ENCODE measurements around the gene ANO9.
"Not testable (repeated sequence)": the region's sequence is repeated elsewhere in the genome, so short reads cannot be mapped to it uniquely, and the experiment has no call there.

The ANO9 gene

GRCh38 chr11:419248-420005 is 22.4 kb downstream of the ANO9 start:
- Mint-ChIP-seq H3K4me3 (no peak overlapping the region), H3K27ac (no peak overlapping the region), H3K27me3 (no peaks in the 10 kb centered on the region), H3K4me1 (peaks cover 21% of the 10 kb centered on the region), H3K9me3 (no peaks in the 10 kb centered on the region), H3K36me3 (peaks cover 3% of the 10 kb centered on the region)

DNA sequence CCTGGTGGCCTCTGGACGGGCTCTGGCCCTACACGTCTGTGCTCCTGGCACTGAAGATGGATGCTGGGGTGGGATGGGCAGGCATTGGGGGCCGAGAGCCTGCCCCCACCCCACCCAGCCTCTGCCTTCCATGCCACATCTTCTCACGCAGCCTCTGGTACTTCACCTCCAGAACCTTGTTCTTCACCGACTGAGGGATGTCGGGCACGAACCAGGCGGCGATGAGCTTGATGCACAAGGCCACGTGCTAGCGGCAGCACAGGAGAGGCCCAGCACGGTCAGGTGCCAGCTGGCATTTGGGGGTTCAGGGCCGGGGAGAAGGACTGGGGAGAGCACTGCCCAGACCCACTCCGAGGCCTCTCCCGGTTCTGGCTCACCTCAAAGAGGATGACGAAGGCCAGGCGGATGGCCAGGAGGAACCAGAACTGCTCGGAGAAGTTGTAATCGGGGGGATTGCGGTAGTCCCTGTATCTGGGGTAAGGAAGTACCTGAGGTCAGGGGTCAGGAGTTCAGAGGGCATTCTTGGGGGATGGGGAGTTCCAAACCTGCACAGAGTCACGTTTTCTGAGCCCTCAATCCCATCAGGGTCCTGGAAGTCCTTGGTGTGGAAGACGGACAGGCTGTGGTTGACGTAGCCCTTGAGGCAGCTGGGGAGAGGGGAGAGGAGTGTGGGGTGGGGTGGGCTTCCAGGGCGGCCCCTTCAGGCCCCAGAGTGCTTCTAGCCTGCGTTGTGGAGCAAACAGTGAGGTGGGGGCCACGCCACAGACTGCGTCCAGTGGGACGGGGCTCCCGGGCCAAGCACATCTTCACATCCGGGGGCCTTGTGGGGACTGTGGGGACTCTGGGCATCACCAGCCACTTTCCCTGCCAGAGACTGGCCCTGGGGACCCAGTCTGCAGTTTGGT is 23.2 kb downstream of the ANO9 start:
- no peak overlapping the region for H3K4me3 Mint-ChIP-seq
- H3K9me3 Mint-ChIP-seq: no peaks in the 10 kb centered on the region
- peak overlapping the region; percentile 30 for H3K27ac Mint-ChIP-seq
- peaks cover 25% of the 10 kb centered on the region for H3K4me1 Mint-ChIP-seq
- H3K36me3 Mint-ChIP-seq: peaks cover 3% of the 10 kb centered on the region
- no peaks in the 10 kb centered on the region for H3K27me3 Mint-ChIP-seq

DNA sequence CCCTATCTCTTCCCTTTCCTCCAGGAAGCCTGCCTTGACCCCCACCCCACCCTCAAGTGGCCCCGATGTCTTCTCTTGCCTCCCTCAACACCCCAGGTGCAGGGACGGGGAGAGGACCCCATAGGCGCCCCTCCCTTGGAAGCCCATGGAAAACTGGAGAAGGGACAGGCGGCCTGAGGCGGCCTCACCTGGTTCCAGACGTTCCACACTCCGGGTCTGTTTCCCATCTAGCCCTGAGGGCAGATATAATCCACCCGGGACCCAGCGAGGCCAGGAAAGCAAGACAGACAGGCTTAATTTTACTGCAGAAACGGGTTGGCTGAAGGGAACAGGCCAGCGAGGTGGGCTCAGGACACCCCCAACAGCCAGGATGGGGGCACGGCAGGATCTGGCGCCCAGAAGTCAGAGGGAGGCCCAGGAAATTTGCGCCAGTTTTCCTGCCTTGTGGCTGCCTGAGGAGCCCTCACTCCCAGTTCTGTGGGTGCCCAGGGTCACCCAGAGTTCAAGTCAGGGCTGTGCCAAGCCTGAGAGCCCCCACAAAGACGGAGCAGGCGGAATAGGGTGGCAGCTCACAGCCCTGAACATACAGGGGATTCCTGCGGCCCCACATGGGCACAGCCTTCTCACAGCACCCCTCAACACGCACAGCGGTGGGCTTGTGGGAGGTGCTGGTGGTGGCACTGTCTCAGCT is 24.0 kb downstream of the ANO9 start:
- Mint-ChIP-seq H3K27ac (no peak overlapping the region), H3K36me3 (peaks cover 1% of the 10 kb centered on the region), H3K4me3 (peak overlapping the region; percentile 49), H3K9me3 (no peaks in the 10 kb centered on the region), H3K27me3 (no peaks in the 10 kb centered on the region), H3K4me1 (peaks cover 32% of the 10 kb centered on the region)

DNA sequence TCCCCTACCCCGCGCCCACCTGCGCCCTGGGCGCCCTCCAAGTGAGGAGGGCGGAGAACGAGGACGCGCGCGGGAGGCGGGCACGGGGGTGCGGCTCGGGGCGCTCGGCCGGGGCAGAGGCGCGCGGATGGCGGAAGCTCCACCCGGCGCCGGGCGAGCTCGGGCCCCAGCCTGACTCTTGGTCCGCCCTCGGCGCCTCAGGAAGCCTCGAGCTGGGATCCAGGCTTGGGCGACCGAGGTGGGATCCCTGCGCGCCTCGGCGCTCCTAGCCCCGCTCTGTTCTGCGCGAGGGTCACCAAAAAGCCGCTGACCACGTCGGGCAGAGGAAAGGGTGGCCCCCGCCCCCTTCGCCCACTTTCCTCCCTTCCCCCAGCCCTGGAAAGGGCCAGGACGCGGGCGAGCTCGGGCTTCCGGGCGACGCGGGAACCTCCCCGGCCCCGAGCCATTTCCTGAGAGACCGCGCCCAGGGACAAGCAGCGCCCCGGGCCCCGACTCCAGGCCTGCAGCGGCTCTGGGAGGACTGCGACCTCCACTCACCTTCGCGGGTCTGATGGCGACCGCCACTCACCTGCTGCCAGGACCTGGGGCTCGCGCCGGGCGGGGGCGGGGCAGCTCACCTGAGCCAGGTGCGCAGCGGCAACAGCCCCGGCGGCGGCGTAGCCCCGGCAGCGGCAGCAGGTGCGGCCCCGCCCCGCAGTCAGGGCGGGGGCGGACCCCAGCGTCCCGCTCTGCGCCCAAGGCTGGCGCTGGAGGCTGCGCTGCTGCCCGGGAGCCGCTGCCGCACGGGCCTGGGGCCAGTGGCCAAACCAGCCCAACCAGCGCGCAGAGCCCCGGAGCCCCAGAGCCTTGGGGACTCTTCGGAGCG is 24.8 kb downstream of the ANO9 start:
- no peaks in the 10 kb centered on the region for H3K9me3 Mint-ChIP-seq

DNA sequence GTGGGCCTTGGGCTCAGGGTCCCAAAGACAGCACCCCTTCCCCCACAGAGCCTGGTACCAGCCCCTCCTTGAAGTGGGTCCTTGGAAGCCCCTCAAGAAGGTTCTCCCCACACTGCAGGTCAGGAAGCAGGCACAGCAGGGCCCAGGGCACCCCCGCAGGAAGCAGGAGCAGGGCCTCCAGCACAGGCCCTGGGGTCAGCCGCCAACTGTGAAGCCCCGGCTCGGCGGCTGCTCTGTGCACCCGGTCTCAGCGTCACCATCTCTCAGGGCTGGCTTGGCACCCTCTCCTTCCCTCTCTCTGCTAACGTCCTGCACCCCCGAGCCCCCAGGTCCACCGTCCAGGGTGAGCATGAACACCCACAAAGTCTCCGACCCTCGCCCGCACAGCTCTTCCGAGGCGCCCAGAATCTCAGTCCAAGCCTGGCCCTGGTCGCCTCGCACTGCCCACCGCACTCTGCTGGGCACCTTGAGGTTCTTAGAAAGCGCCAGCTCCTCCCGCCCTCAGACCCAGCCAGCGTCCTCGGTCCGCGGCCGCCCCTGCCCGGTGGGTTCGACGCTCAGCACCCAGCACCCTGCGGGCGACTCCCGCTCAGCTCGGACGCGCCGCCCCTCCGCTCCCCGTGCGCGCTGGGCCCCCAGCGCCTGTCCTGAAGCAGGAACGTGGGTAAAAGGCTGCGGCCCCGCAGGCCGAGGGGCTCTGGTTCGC is 25.6 kb downstream of the ANO9 start:
- Mint-ChIP-seq H3K27me3 (no peaks in the 10 kb centered on the region), H3K27ac (peak overlapping the region; percentile 59), H3K9me3 (no peaks in the 10 kb centered on the region), H3K36me3 (no peaks in the 10 kb centered on the region), H3K4me3 (peak overlapping the region; percentile 85), H3K4me1 (peaks cover 33% of the 10 kb centered on the region)

More for the DNA sequence above, 24.8 kb downstream of the ANO9 start:
- Mint-ChIP-seq H3K36me3 (no peaks in the 10 kb centered on the region), H3K4me1 (peaks cover 33% of the 10 kb centered on the region), H3K4me3 (peak overlapping the region; percentile 85), H3K27me3 (no peaks in the 10 kb centered on the region), H3K27ac (no peak overlapping the region)

- Mint-ChIP-seq H3K36me3 (no peaks in the 10 kb centered on the region), H3K27ac (peak overlapping the region; percentile 17), H3K4me1 (peaks cover 33% of the 10 kb centered on the region), H3K4me3 (peak overlapping the region; percentile 85), H3K27me3 (no peaks in the 10 kb centered on the region), H3K9me3 (no peaks in the 10 kb centered on the region)
Observed at GRCh38 chr11:415640-416041, 26.2 kb downstream of the ANO9 start.

DNA sequence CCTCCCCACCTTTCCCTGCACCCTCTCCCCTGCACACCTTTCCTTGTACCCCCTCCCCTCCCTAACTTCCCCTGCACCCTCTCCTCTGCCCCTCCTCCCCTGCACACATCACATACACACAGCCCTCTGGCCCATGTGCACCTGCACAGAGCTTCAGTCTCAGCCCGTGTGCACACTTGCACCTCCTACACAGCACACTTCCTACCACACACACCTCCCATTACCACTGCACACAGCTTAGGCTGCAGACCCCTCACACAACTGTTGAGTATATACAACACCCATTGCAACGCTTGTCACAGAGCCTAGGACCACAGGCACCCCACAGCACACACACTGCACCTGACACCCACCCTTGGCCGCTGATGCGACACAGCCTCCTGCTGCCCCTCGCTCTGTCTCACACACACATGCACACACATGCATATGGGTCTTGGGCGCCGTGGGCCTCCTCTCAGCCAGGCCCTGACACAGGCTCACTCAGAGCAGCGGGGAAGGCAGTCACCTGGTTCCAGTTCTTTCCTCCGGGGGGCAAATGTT is 27.4 kb downstream of the ANO9 start:
- H3K9me3 Mint-ChIP-seq: no peaks in the 10 kb centered on the region
- no peaks in the 10 kb centered on the region for H3K27me3 Mint-ChIP-seq
- H3K27ac Mint-ChIP-seq: peak overlapping the region; percentile 86
- peak overlapping the region; percentile 85 for H3K4me3 Mint-ChIP-seq
- no peaks in the 10 kb centered on the region for H3K36me3 Mint-ChIP-seq
- peaks cover 38% of the 10 kb centered on the region for H3K4me1 Mint-ChIP-seq

DNA sequence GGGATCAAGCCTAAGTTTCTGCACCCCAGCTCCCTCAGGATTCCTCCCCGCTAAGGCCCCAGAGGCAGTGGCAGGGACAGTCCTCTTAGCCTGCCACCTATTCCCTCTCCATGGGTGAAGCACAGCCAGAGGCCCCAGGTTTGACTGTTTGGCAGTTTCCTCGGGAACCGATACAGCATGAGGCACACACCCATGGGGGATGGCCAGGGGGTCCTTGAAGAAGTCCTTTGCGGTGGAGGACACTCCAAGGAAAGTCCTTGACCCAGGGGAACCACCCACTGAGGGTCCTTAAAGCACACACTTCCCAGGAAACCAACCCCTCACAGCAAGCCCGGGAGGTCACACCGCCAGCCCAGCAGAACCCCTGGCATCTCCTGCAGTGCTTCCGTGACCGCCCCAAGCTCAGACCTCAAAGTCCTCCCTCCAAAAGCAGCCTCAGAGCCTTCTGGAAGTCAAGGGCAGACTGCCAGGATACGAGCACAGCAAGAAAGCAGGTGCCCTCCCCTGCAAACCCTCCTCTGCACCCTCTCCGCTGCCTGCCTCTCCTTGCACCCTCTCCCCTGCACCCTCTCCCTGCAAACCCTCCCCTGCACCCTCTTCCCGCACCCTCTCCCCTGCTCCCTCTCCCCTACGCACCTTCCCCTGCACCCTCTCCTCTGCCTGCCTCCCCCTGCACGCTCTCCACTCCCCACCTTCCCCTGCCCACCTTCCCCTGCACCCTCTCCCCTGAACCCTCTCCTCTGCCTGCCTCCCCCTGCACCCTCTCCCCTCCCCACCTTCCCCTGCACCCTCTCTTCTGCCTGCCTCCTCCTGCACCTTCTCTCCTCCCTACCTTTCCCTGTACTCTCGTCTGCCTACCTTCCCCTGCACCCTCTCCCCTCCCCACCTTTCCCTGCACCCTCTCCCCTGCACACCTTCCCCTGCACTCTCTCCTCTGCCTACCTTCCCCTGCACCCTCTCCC is 28.4 kb downstream of the ANO9 start:
- Mint-ChIP-seq H3K36me3 (no peaks in the 10 kb centered on the region), H3K27me3 (no peaks in the 10 kb centered on the region), H3K4me1 (peaks cover 40% of the 10 kb centered on the region), H3K27ac (peak overlapping the region; percentile 74), H3K4me3 (peak overlapping the region; percentile 74), H3K9me3 (no peaks in the 10 kb centered on the region)

GRCh38 chr11:412641-413119 is 29.1 kb downstream of the ANO9 start:
- Mint-ChIP-seq H3K4me1 (peaks cover 40% of the 10 kb centered on the region), H3K9me3 (no peaks in the 10 kb centered on the region), H3K36me3 (no peaks in the 10 kb centered on the region), H3K4me3 (peak overlapping the region; percentile 74), H3K27me3 (no peaks in the 10 kb centered on the region), H3K27ac (no peak overlapping the region)

GRCh38 chr11:411520-411919 is 30.3 kb downstream of the ANO9 start:
- not testable (repeated sequence) for H3K36me3 Mint-ChIP-seq, H3K9me3 Mint-ChIP-seq, H3K4me3 Mint-ChIP-seq, H3K27ac Mint-ChIP-seq, H3K27me3 Mint-ChIP-seq
- H3K4me1 Mint-ChIP-seq: peaks cover 39% of the 10 kb centered on the region

DNA sequence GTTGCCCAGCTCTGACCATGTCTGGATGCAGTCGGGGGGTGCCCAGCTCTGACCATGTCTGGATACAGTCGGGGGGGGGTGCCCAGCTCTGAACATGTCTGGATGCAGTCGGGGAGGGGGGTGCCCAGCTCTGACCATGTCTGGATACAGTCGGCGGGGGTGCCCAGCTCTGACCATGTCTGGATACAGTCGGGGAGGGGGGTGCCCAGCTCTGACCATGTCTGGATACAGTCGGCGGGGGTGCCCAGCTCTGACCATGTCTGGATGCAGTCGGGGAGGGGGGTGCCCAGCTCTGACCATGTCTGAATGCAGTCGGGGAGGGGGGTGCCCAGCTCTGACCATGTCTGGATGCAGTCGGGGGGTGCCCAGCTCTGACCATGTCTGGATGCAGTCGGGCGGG is 31.1 kb downstream of the ANO9 start:
- H3K4me1 Mint-ChIP-seq: peaks cover 32% of the 10 kb centered on the region
- H3K27ac Mint-ChIP-seq, H3K9me3 Mint-ChIP-seq: not testable (repeated sequence)

DNA sequence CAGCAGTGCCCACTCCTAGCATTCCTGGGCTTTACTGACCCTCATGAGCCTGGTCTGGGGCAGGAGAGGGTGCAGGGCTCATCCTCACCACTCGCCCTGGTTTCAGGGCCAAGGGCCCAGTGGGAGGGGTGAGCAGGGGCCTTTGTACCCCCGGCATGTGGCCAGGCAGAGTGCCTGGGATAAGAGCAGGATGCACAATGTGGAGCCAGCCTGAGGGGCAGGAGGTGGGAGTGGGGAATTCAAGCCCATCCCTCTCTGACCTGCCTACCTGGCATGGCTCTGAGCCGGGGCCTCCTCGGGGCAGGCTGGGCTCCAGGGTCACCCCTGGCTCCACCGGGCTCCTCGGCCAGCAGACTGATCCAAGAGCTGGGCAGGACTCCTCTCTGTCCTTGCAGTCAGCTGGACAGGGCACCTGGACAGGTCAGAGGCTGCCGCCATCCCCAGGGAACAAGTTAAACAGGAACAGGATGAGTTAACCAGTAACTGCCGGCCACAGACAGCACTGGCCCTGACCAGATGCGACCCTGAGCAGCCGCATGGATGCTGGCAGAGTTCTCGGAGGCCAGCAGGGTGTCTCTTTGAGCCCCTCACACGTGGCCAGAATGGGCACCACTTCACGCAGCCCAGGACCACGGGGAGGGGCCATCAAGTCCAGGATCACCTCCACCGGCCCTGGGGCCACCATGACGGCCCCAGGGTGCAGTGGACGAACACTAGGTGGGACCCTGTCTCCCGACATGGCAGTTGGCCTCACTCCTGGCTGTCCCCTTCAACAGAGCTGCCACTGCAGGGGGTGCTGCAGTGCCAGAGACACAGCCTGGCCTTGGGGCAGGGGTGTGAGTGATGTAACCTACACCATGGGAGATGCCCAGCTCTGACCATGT is 32.0 kb downstream of the ANO9 start:
- Mint-ChIP-seq H3K27me3 (no peaks in the 10 kb centered on the region), H3K4me3 (no peak overlapping the region), H3K4me1 (peaks cover 32% of the 10 kb centered on the region)

More for the DNA sequence above, 31.1 kb downstream of the ANO9 start:
- not testable (repeated sequence) for H3K4me3 Mint-ChIP-seq, H3K27me3 Mint-ChIP-seq, H3K36me3 Mint-ChIP-seq

More for the DNA sequence above, 32.0 kb downstream of the ANO9 start:
- no peaks in the 10 kb centered on the region for H3K9me3 Mint-ChIP-seq
- H3K36me3 Mint-ChIP-seq: no peaks in the 10 kb centered on the region
- H3K27ac Mint-ChIP-seq: no peak overlapping the region

All from activated naive CD4-positive, alpha-beta T cell treated with anti-CD3 and anti-CD28 coated beads, Interleukin-2, amount 50 U/mL, for 24 hours (primary cell).